Measurements from ENCODE around the gene GRAP2.

Gene GRAP2

GRCh38 chr22:39985383-39986035, 84.6 kb downstream of the GRAP2 start:
- no peak for TF ChIP-seq CTCF (IDR thresholded peaks at IDR 0.05; ENCODE audit: insufficient read depth, low read length, missing control alignments)
- POLR2A ChIA-PET, result no interaction called here
- DNase-seq (ENCODE audit: low read depth, low spot score), result no peak
- no peak overlapping the region for H3K4me3 ChIP-seq (ENCODE audit: low read depth, low read length)
- CTCF ChIA-PET, result no interaction called here

- ChIA-PET POLR2A (no interaction called here), CTCF (no interaction called here)
- DNase-seq (ENCODE audit: low read depth, low spot score), result no peak
- no peak for TF ChIP-seq CTCF (IDR thresholded peaks at IDR 0.05; ENCODE audit: insufficient read depth, low read length, missing control alignments)
- H3K4me3 ChIP-seq (ENCODE audit: low read depth, low read length), result no peak overlapping the region
These were observed 87.7 kb downstream of the GRAP2 start for GRCh38 chr22:39988386-39989114.

- TF ChIP-seq CTCF (IDR thresholded peaks at IDR 0.05; ENCODE audit: insufficient read depth, low read length, missing control alignments), result no peak
- ChIA-PET CTCF (no interaction called here), POLR2A (no interaction called here)
- DNase-seq (ENCODE audit: low read depth, low spot score), result no peak
- no peak overlapping the region for H3K4me3 ChIP-seq (ENCODE audit: low read depth, low read length)
These were observed 88.7 kb downstream of the GRAP2 start for GRCh38 chr22:39989633-39990032.

GRCh38 chr22:39990686-39991085, 89.8 kb downstream of the GRAP2 start:
- H3K4me3 ChIP-seq (ENCODE audit: low read depth, low read length), result no peak overlapping the region
- TF ChIP-seq CTCF (IDR thresholded peaks at IDR 0.05; ENCODE audit: insufficient read depth, low read length, missing control alignments), result no peak
- ChIA-PET POLR2A (no interaction called here), CTCF (interaction anchor here (0.9 kb wide), 1 partner anchor 58 kb away, joined by 4 read pairs; no protein-coding TSS in a partner anchor)
- no peak for DNase-seq (ENCODE audit: low read depth, low spot score)

- TF ChIP-seq CTCF (IDR thresholded peaks at IDR 0.05; ENCODE audit: insufficient read depth, low read length, missing control alignments), result no peak
- no peak overlapping the region for H3K4me3 ChIP-seq (ENCODE audit: low read depth, low read length)
- ChIA-PET CTCF (interaction anchor here (0.6 to 0.9 kb wide), 2 partner anchors 58 to 458 kb away, joined by 3 to 4 read pairs; no protein-coding TSS in a partner anchor), POLR2A (no interaction called here)
- DNase-seq (ENCODE audit: low read depth, low spot score), result no peak
These were observed 90.4 kb downstream of the GRAP2 start for GRCh38 chr22:39991159-39991860.
